Karpas-422 (cell line): ENCODE data around the gene SLC6A4. TPM values are rescaled to one million over a fixed set of nuclear protein-coding genes. Genes with fewer than 3 reads are reported as not detected.
"Not testable (repeated sequence)": the region's sequence is repeated elsewhere in the genome, so short reads cannot be mapped to it uniquely, and the experiment has no call there.

Experiments
- DNase-seq: peaks from one replicate; pipeline ENCODE4 v3.0.0-alpha.2; 2015
- H2AFZ ChIP-seq: fragments of 200-600 bp; sonication (generic); 2 replicates; pipeline ENCODE4 v1.6.1; 2014; ENCODE audit warnings: antibody characterized with exemption, low read length, mixed read lengths
- H3K27ac ChIP-seq: fragments of 200-600 bp; sonication (generic); 2 replicates; pipeline ENCODE4 v1.5.1; 2014; ENCODE audit warnings: mild to moderate bottlenecking, low read length, moderate library complexity
- H3K27me3 ChIP-seq: fragments of 200-600 bp; sonication (generic); 2 replicates; pipeline ENCODE4 v1.6.1; 2014; ENCODE audit warnings: low read length, mixed read lengths
- H3K36me3 ChIP-seq: fragments of 200-600 bp; sonication (generic); 2 replicates; pipeline ENCODE4 v1.6.1; 2014; ENCODE audit warnings: low read length, mixed read lengths; ENCODE audit not compliant: insufficient read depth
- H3K4me1 ChIP-seq: fragments of 200-600 bp; sonication (generic); 2 replicates; pipeline ENCODE4 v1.6.1; 2014; ENCODE audit warnings: mild to moderate bottlenecking, low read length, mixed read lengths
- H3K4me2 ChIP-seq: fragments of 200-600 bp; sonication (generic); 2 replicates; pipeline ENCODE4 v1.6.1; 2014; ENCODE audit warnings: low read length, low read depth, mild to moderate bottlenecking; ENCODE audit not compliant: poor library complexity, severe bottlenecking
- H3K4me3 ChIP-seq: fragments of 200-600 bp; sonication (generic); 2 replicates; pipeline ENCODE4 v1.5.1; 2014; ENCODE audit warnings: mild to moderate bottlenecking, antibody characterized with exemption, low read length, mixed read lengths
- H3K79me2 ChIP-seq: fragments of 200-600 bp; sonication (generic); 2 replicates; pipeline ENCODE4 v1.6.1; 2014; ENCODE audit warnings: mild to moderate bottlenecking, low read length, mixed read lengths
- H3K9ac ChIP-seq: fragments of 200-600 bp; sonication (generic); 2 replicates; pipeline ENCODE4 v1.6.0; 2014; ENCODE audit warnings: low read length
- H3K9me2 ChIP-seq: fragments of 200-600 bp; sonication (generic), shearing (Covaris generic); replicated peaks from 2 replicates; pipeline ENCODE4 v1.6.0; 2014; ENCODE audit warnings: mild to moderate bottlenecking, low read length, moderate library complexity; ENCODE audit not compliant: insufficient read depth
- H3K9me3 ChIP-seq: fragments of 300-700, 200-600 bp; sonication (generic); 2 replicates; pipeline ENCODE4 v1.6.1; 2014; ENCODE audit warnings: low read length, mixed read lengths
- H4K20me1 ChIP-seq: fragments of 200-600 bp; sonication (generic); 2 replicates; pipeline ENCODE4 v1.6.1; 2014; ENCODE audit warnings: mild to moderate bottlenecking, antibody characterized with exemption, low read length, low read depth; ENCODE audit not compliant: insufficient read depth
- total RNA-seq: library from RNA; depleted of rRNA; stranded (reverse); fragments of >200 nt; shearing (Covaris generic); gene quantifications from 2 replicates; pipeline ENCODE4 v1.2.3, GENCODE V29; 2014; ENCODE audit warnings: low replicate concordance

Gene SLC6A4
- total RNA-seq, 1 experiment from 2014 or later = not detected

DNA sequence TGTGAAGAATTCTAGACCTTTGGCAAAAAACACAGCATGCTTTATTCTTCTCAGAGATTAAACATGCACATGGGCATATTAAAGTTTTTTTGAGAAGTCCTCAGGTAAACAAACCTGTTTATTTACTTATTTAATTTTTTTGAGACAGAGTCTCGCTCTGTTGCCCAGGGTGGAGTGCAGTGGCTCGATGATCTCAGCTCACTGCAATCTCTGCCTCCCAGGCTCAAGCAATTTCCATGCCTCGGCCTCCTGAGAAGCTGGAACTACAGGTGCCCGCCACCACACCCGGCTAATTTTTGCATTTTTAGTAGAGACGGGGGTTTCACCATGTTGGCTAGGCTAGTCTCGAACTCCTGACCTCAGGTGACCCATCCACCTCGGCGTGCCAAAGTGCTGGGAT, 34.8 kb downstream of the SLC6A4 start:
- not testable (repeated sequence) for H3K36me3 ChIP-seq, H3K79me2 ChIP-seq, H3K9me2 ChIP-seq, H3K4me1 ChIP-seq, DNase-seq, H4K20me1 ChIP-seq, H3K27me3 ChIP-seq, H3K9me3 ChIP-seq, H3K4me2 ChIP-seq, H3K27ac ChIP-seq, H3K9ac ChIP-seq, H3K4me3 ChIP-seq, H2AFZ ChIP-seq

DNA sequence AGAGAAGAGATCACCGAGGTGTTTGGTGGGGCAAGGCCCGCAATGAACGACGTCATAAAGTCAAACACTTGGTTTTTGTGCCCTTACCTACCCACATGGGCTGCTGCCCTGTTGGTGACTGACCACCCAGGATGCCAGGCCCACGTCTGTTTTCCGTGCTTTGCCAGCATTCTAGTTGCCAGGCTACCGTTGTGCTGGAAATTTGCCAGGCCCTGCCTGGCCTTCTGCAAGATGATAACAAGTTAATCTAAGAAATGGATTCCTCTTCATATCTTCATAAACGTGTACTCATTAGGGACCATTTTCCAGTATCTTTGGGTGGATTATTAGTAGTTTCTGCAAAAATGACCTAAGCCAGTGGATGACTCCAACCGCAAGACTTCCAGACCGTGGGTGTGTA, 35.4 kb downstream of the SLC6A4 start:
- no peaks in the 10 kb centered on the region for H3K9me2 ChIP-seq
- H4K20me1 ChIP-seq = no peaks in the 10 kb centered on the region

DNA sequence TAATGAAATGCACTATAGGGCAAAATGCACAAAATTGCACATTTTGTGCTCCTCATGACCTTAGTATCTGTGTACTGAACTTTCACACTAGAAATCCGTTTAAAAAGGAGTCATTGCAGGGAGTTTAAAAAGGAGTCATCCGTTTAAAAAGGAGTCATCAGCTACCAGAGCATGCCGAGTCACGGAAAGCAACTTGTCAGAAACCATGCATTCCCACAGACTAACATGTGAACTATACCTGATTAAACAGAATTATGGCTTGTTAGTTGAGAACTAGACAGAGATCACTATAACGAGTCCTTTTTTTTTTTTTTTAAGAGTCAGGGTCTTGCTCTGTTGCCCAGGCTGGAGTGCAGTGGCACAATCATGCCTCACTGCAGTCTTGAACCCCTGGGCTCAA, 35.9 kb downstream of the SLC6A4 start:
- no peak overlapping the region for H3K4me3 ChIP-seq
- H3K4me1 ChIP-seq = peaks cover 4% of the 10 kb centered on the region; the same call in 1 of the 2 replicates
- no peak for DNase-seq
- H3K9ac ChIP-seq = no peak overlapping the region
- H4K20me1 ChIP-seq = no peaks in the 10 kb centered on the region
- no peaks in the 10 kb centered on the region for H3K27me3 ChIP-seq
- no peaks in the 10 kb centered on the region for H3K36me3 ChIP-seq
- H3K27ac ChIP-seq = no peak overlapping the region
- no peaks in the 10 kb centered on the region for H3K9me2 ChIP-seq
- H3K9me3 ChIP-seq = no peaks in the 10 kb centered on the region
- no peaks in the 10 kb centered on the region for H3K79me2 ChIP-seq
- no peak overlapping the region for H3K4me2 ChIP-seq
- no peak overlapping the region for H2AFZ ChIP-seq

More for the DNA sequence above, 35.4 kb downstream of the SLC6A4 start:
- no peak overlapping the region for H3K4me3 ChIP-seq
- no peak for DNase-seq
- H3K36me3 ChIP-seq = no peaks in the 10 kb centered on the region
- no peak overlapping the region for H3K4me2 ChIP-seq
- H3K9me3 ChIP-seq = no peaks in the 10 kb centered on the region
- H3K27me3 ChIP-seq = no peaks in the 10 kb centered on the region
- no peak overlapping the region for H2AFZ ChIP-seq
- H3K4me1 ChIP-seq = peaks cover 4% of the 10 kb centered on the region; the same call in 1 of the 2 replicates
- no peak overlapping the region for H3K9ac ChIP-seq
- no peaks in the 10 kb centered on the region for H3K79me2 ChIP-seq
- no peak overlapping the region for H3K27ac ChIP-seq

DNA sequence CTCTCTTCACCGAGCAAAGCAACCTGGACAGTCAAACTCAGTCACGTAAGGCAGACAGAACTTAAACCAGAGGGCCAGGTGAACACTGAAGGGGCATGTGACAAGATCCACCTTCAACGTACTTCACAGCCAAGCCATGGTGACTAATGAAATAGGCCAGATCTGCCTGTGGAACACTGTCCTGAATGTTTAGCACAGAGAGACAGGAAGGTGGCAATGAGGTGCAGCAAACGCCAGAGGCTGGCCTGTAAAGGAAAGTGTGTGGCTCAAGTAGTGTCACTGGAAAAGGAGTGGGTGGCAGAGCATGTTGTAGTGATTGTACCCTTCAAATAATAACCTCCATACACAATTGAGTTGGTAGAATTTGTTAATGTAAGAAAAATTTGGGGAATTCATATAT, 38.1 kb downstream of the SLC6A4 start:
- Histone ChIP-seq H3K9me3 (no peaks in the 10 kb centered on the region), H3K9ac (no peak overlapping the region), H2AFZ (no peak overlapping the region), H3K4me3 (no peak overlapping the region), H4K20me1 (no peaks in the 10 kb centered on the region), H3K4me2 (no peak overlapping the region), H3K27me3 (no peaks in the 10 kb centered on the region), H3K79me2 (no peaks in the 10 kb centered on the region), H3K27ac (no peak overlapping the region), H3K36me3 (no peaks in the 10 kb centered on the region), H3K4me1 (peaks cover 12% of the 10 kb centered on the region), H3K9me2 (no peaks in the 10 kb centered on the region)
- no peak for DNase-seq

DNA sequence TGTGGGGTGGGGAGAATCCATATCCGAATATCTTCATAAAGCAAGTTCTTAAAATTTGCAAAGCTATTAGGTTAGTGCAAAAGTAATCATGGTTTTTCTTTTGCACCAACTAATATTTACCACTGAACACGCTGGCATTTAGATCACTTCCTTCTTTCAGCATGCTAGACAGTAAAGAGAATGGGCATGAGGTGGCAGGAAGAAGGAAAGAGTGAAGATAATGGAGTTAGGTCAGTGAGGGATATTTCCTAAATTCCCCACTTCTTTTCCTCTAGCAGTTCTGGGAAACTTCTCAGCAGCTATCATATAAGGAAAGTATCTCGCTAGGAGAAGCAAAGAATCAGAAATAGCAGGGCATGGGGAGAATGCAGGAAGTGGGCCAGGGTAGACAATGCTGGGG, 39.0 kb downstream of the SLC6A4 start:
- H4K20me1 ChIP-seq = no peaks in the 10 kb centered on the region
- H3K4me3 ChIP-seq = no peak overlapping the region
- no peak overlapping the region for H3K9ac ChIP-seq
- no peak overlapping the region for H3K4me2 ChIP-seq
- H3K27ac ChIP-seq = no peak overlapping the region
- H3K9me2 ChIP-seq = no peaks in the 10 kb centered on the region
- no peaks in the 10 kb centered on the region for H3K79me2 ChIP-seq
- peaks cover 14% of the 10 kb centered on the region for H3K4me1 ChIP-seq
- no peak for DNase-seq
- H3K27me3 ChIP-seq = no peaks in the 10 kb centered on the region
- no peaks in the 10 kb centered on the region for H3K9me3 ChIP-seq
- no peaks in the 10 kb centered on the region for H3K36me3 ChIP-seq
- H2AFZ ChIP-seq = peak overlapping the region; percentile 65; the same call in 1 of the 2 replicates

DNA sequence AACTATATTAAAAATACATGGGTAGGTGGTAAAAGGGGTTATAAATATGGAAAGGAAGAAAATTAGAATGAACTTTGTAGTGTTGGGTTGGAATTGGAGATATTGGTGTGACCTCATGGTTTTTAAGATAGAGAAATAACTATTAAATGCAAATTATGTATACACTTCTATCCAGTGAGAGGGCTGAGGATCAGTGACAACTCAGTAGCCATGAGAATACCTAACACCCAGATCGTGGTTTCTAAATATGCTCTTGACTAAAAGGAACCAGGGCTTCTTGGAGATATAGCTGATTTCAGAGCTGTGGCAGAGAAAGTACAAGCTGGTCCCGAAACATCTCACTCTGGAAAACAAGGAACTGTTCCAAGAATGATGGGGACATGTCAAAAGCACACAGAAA, 44.4 kb downstream of the SLC6A4 start:
- Histone ChIP-seq H3K9me2 (no peaks in the 10 kb centered on the region), H3K4me3 (no peak overlapping the region), H3K9ac (no peak overlapping the region), H3K9me3 (no peaks in the 10 kb centered on the region), H3K4me2 (no peak overlapping the region), H3K27ac (no peak overlapping the region), H2AFZ (no peak overlapping the region), H3K36me3 (no peaks in the 10 kb centered on the region), H3K79me2 (no peaks in the 10 kb centered on the region), H3K4me1 (peaks cover 9% of the 10 kb centered on the region), H4K20me1 (no peaks in the 10 kb centered on the region), H3K27me3 (no peaks in the 10 kb centered on the region)
- peak; percentile 56 for DNase-seq

DNA sequence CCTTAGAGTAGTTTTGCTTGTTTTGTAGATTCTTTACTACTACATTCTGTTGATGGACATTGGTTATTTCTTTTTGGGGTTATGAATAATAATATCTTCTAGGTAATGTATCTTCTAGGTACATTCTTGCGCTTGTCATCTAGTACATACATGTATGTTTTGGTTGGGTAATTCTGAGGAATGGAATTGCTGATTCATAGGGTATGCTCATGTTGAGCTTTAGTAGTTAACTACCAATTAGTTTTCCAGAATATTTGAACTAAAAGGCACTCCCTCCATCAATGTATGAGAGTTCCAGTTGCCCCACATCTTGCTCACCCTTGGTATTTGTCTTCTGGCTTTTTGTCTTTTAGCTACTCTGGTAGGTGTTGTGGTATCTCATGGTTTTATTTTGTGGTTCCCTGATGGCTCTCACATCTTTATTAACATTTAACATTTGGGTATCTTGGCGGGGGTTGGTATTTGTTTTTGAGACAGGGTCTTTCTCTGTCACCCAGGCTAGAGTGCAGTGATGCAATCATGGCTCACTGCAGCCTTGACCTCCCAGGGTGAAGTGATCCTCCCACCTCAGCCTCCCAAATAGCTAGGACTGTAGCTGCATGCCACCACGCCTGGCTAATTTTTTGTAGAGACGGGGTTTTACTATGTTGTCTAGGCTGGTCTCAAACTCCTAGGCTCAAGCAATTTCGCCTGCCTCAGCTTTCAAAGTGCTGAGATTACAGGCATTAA, 47.1 kb downstream of the SLC6A4 start:
- Histone ChIP-seq H3K9me2 (no peaks in the 10 kb centered on the region), H3K9me3 (no peaks in the 10 kb centered on the region), H3K9ac (no peak overlapping the region), H3K79me2 (no peaks in the 10 kb centered on the region), H3K4me1 (peaks cover 9% of the 10 kb centered on the region), H3K4me2 (no peak overlapping the region), H3K27me3 (no peaks in the 10 kb centered on the region), H3K36me3 (peaks cover 14% of the 10 kb centered on the region; the same call in 1 of the 2 replicates), H2AFZ (no peak overlapping the region), H3K4me3 (no peak overlapping the region), H4K20me1 (no peaks in the 10 kb centered on the region), H3K27ac (no peak overlapping the region)
- DNase-seq = no peak

DNA sequence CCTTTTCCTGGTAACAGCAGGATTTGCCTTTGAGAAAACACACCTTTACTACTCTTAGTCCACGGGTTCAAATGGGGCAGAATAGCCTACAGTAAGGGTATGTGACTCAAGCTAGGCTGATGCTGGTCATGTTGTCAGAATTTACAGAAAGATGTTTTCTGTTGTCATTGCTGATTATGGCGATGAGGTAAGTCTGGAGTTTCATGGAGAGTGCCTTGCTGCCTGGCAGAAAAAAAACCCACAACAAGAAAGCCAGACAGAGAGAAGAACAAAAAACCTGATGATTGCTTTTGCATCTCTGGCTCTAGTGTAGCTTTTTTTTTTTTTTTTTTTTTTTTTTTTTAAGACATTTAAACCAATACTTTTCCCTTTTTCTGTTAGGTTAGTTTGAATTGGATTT, 47.9 kb downstream of the SLC6A4 start:
- H2AFZ ChIP-seq = no peak overlapping the region
- H3K9ac ChIP-seq = no peak overlapping the region
- no peak overlapping the region for H3K4me2 ChIP-seq
- no peaks in the 10 kb centered on the region for H4K20me1 ChIP-seq
- no peaks in the 10 kb centered on the region for H3K9me3 ChIP-seq
- no peaks in the 10 kb centered on the region for H3K79me2 ChIP-seq
- peaks cover 3% of the 10 kb centered on the region for H3K4me1 ChIP-seq
- H3K27me3 ChIP-seq = no peaks in the 10 kb centered on the region
- DNase-seq = no peak
- peaks cover 19% of the 10 kb centered on the region; the same call in 1 of the 2 replicates for H3K36me3 ChIP-seq
- no peak overlapping the region for H3K4me3 ChIP-seq
- H3K27ac ChIP-seq = no peak overlapping the region
- no peaks in the 10 kb centered on the region for H3K9me2 ChIP-seq
